Astrocyte of the cerebellum (primary cell): ENCODE data around the gene ARHGAP10.
A peak's percentile ranks its signal among the peaks of the same experiment; 100 is the strongest.

Experiments used
- DNase-seq: peaks from one replicate; pipeline ENCODE4 v3.0.0-alpha.2; 2011; ENCODE audit warnings: low read depth
- H3K4me3 ChIP-seq: 2 replicates; pipeline ENCODE4 v1.5.1; 2011; ENCODE audit warnings: mild to moderate bottlenecking, low read depth, low read length, moderate library complexity
- in situ Hi-C: cut with HindIII; loops from 2 replicates; pipeline ENCODE4 v1.10.0; 2017; ENCODE audit warnings: low sequenced_read_pairs
- TF ChIP-seq, protein P1 (sequence below): IDR thresholded peaks from 2 replicates; pipeline ENCODE4 v1.5.1; 2012; ENCODE audit warnings: low read length, low read depth, moderate library complexity, mild to moderate bottlenecking; ENCODE audit errors: missing control alignments

The ARHGAP10 gene

DNA sequence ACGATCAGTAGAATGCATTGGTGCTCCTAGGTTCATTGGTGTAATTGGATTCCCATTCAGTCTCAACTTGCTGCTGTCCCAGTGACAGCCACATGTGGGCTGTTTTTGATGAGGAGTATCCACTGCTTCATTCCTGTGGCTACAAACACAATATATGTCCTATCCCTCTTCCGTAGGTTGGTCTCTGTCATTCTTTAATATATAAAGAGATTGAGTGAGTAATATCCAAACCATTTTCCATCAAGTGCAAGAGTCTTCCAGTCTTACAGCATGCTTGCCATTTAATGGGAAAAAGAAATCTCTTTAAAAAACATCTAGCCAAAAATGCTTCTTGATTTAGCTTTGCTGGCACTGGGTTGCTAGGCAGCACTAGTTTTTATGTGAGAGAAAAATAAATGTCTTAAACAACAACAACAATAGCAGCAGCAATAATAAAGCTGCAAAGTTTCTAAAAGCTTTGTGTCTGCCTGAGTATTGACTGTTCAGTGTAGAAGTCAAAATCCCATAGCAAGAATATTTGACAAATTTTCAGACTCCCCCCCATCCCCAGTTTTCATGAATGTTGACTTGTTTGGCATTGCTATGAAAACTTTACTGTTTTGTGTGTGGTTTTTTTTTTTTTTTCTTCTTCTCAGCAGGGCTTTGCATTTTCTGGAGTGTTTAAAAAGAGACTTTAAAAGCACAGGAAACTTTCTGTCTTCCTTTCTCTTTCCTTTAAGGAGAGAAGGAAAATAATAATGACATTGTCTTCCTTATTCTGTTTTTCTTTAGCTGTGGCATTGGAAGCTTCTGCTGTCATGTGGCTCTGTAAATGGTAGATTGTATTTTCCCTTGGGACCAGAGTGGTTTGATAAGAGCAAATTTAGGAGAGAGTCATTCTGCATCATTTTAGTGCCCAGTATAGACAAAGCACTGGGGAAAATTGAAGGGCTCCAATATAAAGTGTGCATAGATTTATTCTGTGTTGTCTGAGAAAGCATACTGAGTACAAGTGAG lies 244.3 kb downstream of the ARHGAP10 start:
- in situ Hi-C loops, result no loop called here
- TF ChIP-seq, protein P1, sequence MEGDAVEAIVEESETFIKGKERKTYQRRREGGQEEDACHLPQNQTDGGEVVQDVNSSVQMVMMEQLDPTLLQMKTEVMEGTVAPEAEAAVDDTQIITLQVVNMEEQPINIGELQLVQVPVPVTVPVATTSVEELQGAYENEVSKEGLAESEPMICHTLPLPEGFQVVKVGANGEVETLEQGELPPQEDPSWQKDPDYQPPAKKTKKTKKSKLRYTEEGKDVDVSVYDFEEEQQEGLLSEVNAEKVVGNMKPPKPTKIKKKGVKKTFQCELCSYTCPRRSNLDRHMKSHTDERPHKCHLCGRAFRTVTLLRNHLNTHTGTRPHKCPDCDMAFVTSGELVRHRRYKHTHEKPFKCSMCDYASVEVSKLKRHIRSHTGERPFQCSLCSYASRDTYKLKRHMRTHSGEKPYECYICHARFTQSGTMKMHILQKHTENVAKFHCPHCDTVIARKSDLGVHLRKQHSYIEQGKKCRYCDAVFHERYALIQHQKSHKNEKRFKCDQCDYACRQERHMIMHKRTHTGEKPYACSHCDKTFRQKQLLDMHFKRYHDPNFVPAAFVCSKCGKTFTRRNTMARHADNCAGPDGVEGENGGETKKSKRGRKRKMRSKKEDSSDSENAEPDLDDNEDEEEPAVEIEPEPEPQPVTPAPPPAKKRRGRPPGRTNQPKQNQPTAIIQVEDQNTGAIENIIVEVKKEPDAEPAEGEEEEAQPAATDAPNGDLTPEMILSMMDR, result no peak
- peak; percentile 22 for DNase-seq

DNA sequence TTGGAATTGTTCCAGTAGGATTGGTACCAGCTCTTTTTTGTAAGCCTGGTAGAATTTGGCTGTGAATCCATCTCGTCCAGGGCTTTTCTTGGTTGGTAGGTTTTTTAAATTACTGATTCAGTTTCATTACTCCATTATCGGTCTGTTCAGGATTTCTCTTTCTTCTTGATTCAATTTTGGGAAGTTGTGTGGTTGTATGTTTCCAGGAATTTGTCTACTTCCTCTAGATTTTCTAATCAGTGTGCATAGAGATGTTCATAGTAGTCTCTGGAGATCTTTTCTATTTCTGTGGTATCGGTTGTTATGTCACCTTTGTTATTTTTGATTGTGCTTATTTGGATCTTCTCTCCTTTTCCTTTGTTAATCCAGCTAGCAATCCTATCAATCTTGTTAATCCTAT lies 248.7 kb downstream of the ARHGAP10 start:
- DNase-seq, result no peak
- in situ Hi-C loops, result no loop called here
- no peak overlapping the region for H3K4me3 ChIP-seq
- TF ChIP-seq, protein P1, result no peak

More for the DNA sequence above, 244.3 kb downstream of the ARHGAP10 start:
- H3K4me3 ChIP-seq, result no peak overlapping the region

DNA sequence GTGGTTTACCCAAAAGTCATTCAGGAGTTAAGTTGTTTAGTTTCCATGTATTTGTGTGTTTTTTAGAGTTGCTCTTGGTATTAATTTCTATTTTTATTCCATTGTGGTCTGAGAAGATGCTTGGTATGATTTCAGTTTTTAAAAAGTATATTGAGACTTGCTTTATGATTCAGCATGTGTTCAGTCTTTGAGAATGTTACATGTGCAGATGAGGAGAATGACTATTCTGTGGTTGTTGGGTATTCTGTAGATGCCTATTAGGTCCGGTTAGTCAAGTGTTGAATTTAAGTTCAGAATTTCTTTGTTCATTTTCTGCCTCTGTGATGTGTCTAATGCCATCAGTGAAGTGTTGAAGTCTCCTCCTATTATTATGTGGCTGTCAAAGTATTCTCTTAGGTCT lies 249.4 kb downstream of the ARHGAP10 start:
- DNase-seq, result peak; percentile 31
- in situ Hi-C loops, result no loop called here
- TF ChIP-seq, protein P1, result no peak
- no peak overlapping the region for H3K4me3 ChIP-seq

DNA sequence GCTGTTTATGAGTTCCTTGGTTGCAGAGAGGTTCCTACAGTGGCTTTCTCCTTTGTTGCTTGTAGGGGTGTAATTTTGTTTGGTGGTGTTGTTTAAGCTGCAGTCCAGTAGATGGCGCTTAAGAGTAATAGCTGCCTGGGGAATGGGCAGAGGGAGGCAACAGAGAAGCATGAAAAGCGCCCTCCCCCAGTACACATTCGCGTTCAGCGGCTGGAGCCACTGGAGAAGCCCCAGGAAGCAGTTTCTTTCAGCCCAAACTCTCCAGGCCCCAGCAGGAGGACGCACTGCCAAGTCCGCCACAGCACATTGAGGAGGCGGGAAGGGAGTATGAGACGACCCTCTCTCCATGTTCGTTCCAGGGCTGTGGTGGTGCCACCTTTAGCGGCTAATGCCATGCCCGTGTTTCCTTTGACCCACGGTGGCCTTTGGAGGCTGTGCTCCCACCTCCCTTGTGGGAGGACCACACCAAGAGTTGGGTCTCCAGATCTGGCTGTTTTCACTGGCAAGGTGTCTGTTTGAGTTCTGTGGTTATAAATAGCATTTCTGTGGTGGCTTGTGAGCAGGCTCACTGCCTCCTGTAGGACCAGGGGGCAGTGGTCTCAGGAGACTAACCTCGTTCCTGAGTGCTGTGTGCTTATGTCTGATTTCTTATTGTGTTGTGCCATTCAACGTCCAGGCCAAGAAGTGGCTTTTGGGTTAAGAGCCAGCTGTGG lies 252.3 kb downstream of the ARHGAP10 start:
- no peak overlapping the region for H3K4me3 ChIP-seq
- DNase-seq, result no peak
- in situ Hi-C loops, result no loop called here
- TF ChIP-seq, protein P1, result peak; percentile 74

DNA sequence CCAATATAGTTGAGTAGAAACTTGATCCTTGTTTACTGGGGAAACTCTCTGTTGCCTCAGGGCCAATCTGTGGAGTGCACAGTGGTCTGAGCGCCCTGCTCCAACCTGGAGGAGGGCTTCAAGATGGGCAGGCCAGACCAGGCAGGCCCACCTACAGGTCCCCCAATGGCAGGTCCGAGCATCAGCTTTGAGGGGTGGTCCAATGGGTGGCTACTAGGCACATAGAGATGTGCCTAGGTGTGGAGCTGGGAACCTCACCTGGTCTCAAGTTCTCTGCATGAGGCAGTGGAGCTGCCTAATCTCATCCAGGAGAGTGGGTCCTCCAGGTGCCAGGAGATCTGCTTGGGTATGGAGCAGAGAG lies 252.9 kb downstream of the ARHGAP10 start:
- DNase-seq, result no peak
- TF ChIP-seq, protein P1, result no peak
- in situ Hi-C loops, result no loop called here
- no peak overlapping the region for H3K4me3 ChIP-seq

DNA sequence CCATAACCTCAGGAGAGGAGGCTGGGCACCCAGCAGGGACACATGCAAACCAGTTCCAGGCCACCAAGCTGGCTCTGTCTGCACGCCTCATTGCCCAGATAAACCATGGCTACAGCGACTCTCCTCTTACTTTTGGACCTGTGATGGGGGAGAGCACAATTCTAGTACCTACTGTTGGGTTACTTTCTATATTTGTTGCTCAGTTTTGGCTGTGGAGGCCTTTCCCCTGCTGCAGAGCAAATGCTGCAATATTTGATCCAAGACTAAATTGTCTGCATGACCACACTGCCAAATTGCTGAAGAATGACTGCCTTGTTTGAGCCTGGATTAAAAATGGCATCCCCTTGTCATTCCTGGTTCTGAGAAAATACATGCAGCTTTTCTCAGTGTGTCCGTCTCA lies 253.5 kb downstream of the ARHGAP10 start:
- DNase-seq, result no peak
- TF ChIP-seq, protein P1, result no peak
- H3K4me3 ChIP-seq, result no peak overlapping the region
- in situ Hi-C loops, result no loop called here
